GM23338 (cell line): ENCODE measurements around the gene ZNF488. TPM values are rescaled to one million over a fixed set of nuclear protein-coding genes. Genes with fewer than 3 reads are reported as not detected.

Source experiments
- ATAC-seq: fragments of 200-7000 bp; cut with Tn5 transposase; 3 replicates; pipeline ENCODE4 v1.9.1; 2020
- DNase-seq: peaks from one replicate; pipeline ENCODE4 v3.0.0-alpha.2; 2015; ENCODE audit warnings: low spot score
- H2AFZ ChIP-seq: fragments of 200-600 bp; sonication (generic); 2 replicates; pipeline ENCODE4 v1.8.0; 2016; ENCODE audit warnings: antibody characterized with exemption, mild to moderate bottlenecking, moderate library complexity
- H3F3A ChIP-seq: fragments of 200-600 bp; sonication (generic); replicated peaks from 2 replicates; pipeline ENCODE4 v1.8.0; 2017; ENCODE audit warnings: antibody characterized with exemption, mixed run types, low read depth
- H3K27ac ChIP-seq: fragments of 200-600 bp; sonication (generic); 2 replicates; pipeline ENCODE4 v1.6.1; 2016; ENCODE audit warnings: low read depth
- H3K27me3 ChIP-seq: fragments of 200-600 bp; sonication (generic); 2 replicates; pipeline ENCODE4 v1.8.0; 2016; ENCODE audit warnings: mild to moderate bottlenecking, mixed run types, moderate library complexity; ENCODE audit not compliant: insufficient read depth
- H3K36me3 ChIP-seq: fragments of 200-600 bp; sonication (generic); 2 replicates; pipeline ENCODE4 v1.8.0; 2016; ENCODE audit warnings: mild to moderate bottlenecking; ENCODE audit not compliant: insufficient read depth
- H3K4me1 ChIP-seq: fragments of 200-600 bp; sonication (generic); 2 replicates; pipeline ENCODE4 v1.8.0; 2016; ENCODE audit warnings: mild to moderate bottlenecking, moderate library complexity; ENCODE audit not compliant: insufficient read depth
- H3K4me2 ChIP-seq: fragments of 200-600 bp; sonication (generic); 2 replicates; pipeline ENCODE4 v1.7.1; 2017; ENCODE audit warnings: mixed run types
- H3K4me3 ChIP-seq: fragments of 200-600 bp; sonication (generic); 2 replicates; pipeline ENCODE4 v1.6.1; 2016; ENCODE audit warnings: mixed run types
- H3K79me2 ChIP-seq: fragments of 200-600 bp; sonication (generic); replicated peaks from 2 replicates; pipeline ENCODE4 v1.8.0; 2017; ENCODE audit warnings: mild to moderate bottlenecking; ENCODE audit not compliant: insufficient read depth
- H3K9me2 ChIP-seq: fragments of 200-600 bp; sonication (generic); 2 replicates; pipeline ENCODE4 v1.8.0; 2017; ENCODE audit not compliant: insufficient read depth
- H4K20me1 ChIP-seq: fragments of 200-600 bp; sonication (generic); replicated peaks from 2 replicates; pipeline ENCODE4 v1.8.0; 2017; ENCODE audit warnings: mild to moderate bottlenecking; ENCODE audit not compliant: insufficient read depth
- H3K27ac Mint-ChIP-seq: 2 replicates; pipeline ENCODE4 v1.8.0; 2020; ENCODE audit warnings: inconsistent platforms, mild to moderate bottlenecking, moderate library complexity, mixed read lengths
- H3K27me3 Mint-ChIP-seq: 3 replicates; pipeline ENCODE4 v1.8.0; 2022; ENCODE audit warnings: low read depth, mild to moderate bottlenecking, moderate library complexity, mixed read lengths, inconsistent platforms; ENCODE audit not compliant: insufficient read depth, poor library complexity
- H3K36me3 Mint-ChIP-seq: 3 replicates; pipeline ENCODE4 v1.8.0; 2021; ENCODE audit warnings: low read depth, mild to moderate bottlenecking, inconsistent platforms, moderate library complexity, mixed read lengths
- H3K4me1 Mint-ChIP-seq: 3 replicates; pipeline ENCODE4 v1.8.0; 2020; ENCODE audit warnings: mild to moderate bottlenecking, inconsistent platforms, mixed read lengths
- H3K4me3 Mint-ChIP-seq: 3 replicates; pipeline ENCODE4 v1.8.0; 2021; ENCODE audit warnings: moderate library complexity, mild to moderate bottlenecking, inconsistent platforms, mixed read lengths
- H3K9me3 Mint-ChIP-seq: 3 replicates; pipeline ENCODE4 v1.8.0; 2020; ENCODE audit warnings: moderate library complexity, mild to moderate bottlenecking, inconsistent platforms, mixed read lengths
- CREB1 ChIP-seq: fragments of 250-450 bp; sonication (Bioruptor Pico); IDR thresholded peaks from 2 replicates; pipeline ENCODE4 v1.5.0; 2020; ENCODE audit warnings: low read depth, mild to moderate bottlenecking, moderate library complexity
- CTCF ChIP-seq, 2 experiments: fragments of 200-600 bp in 1 of 2; sonication (generic) in 1 of 2; conservative IDR thresholded peaks; 2 replicates each; pipeline versions ENCODE4 v1.5.1 to v1.6.1; 2016 to 2017; ENCODE audit warnings: antibody characterized with exemption in 2 of 2, low read depth in 2 of 2, mild to moderate bottlenecking in 2 of 2, moderate library complexity in 1 of 2
- ETS1 ChIP-seq: IDR thresholded peaks from 2 replicates; pipeline ENCODE4 v1.6.1; 2016; ENCODE audit warnings: antibody characterized with exemption
- EZH2phosphoT487 ChIP-seq: fragments of 200-600 bp; sonication (generic); IDR thresholded peaks from one replicate; pipeline ENCODE4 v1.8.1; 2018; ENCODE audit warnings: antibody characterized with exemption; ENCODE audit not compliant: unreplicated experiment
- JUNB ChIP-seq: IDR thresholded peaks from one replicate; pipeline ENCODE4 v1.6.1; 2016; ENCODE audit warnings: antibody characterized with exemption; ENCODE audit not compliant: unreplicated experiment
- POLR2AphosphoS5 ChIP-seq: IDR thresholded peaks from 2 replicates; pipeline ENCODE4 v1.6.1; 2016; ENCODE audit warnings: antibody characterized with exemption, low read depth
- STAT1 ChIP-seq: IDR thresholded peaks from one replicate; pipeline ENCODE4 v1.6.1; 2016; ENCODE audit warnings: antibody characterized with exemption; ENCODE audit not compliant: unreplicated experiment
- polyA plus RNA-seq: library from polyadenylated mRNA; unstranded; fragments of >200 nt; fragmentation: Nextera tagmentation; extraction: Ambion mirVana; gene quantifications from 2 replicates; pipeline ENCODE4 v1.2.1, GENCODE V29; 2016
- total RNA-seq: library from RNA; depleted of rRNA; stranded (reverse); fragments of >200 nt; shearing (Covaris generic); gene quantifications from 2 replicates; pipeline ENCODE4 v1.2.3, GENCODE V29; 2014
- TF ChIP-seq, protein P1 (sequence below): fragments of 250-450 bp; sonication (Bioruptor Pico); IDR thresholded peaks from 2 replicates; pipeline ENCODE4 v1.5.0; 2020; ENCODE audit warnings: mild to moderate bottlenecking, moderate library complexity

ZNF488 gene
- total and polyA plus RNA-seq, 2 experiments from 2014 or later: 2.5 to 5.2 TPM

DNA sequence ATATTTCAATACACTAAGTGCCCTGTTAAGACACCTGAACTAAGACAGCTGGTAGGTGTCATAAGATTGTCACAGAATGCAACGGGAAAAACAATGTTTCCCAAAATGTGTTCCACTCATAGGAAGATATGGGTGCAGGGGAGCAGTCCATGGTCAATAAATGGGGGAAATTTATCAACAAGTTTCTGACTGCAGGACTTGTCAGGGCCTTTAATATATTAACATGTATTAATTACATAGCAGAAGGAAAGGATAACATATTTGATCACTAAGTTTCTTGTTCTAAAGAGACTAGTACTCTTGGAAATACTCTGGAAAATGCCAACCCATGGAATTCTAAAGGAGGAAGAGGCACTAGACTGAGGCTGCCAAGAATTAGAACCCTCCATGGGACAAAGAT, 29.2 kb downstream of the ZNF488 start:
- no peaks in the 10 kb centered on the region for H3K27me3 ChIP-seq
- no peak for TF ChIP-seq JUNB
- TF ChIP-seq POLR2AphosphoS5: no peak
- no peak for TF ChIP-seq STAT1
- H3K9me2 ChIP-seq: no peaks in the 10 kb centered on the region
- H4K20me1 ChIP-seq: no peaks in the 10 kb centered on the region
- Mint-ChIP-seq H3K9me3 (no peaks in the 10 kb centered on the region), H3K27ac (no peak overlapping the region), H3K36me3 (no peaks in the 10 kb centered on the region), H3K4me3 (no peak overlapping the region), H3K4me1 (no peaks in the 10 kb centered on the region), H3K27me3 (peaks cover 8% of the 10 kb centered on the region)
- ATAC-seq (no peak), DNase-seq (no peak)
- no peaks in the 10 kb centered on the region for H3K79me2 ChIP-seq
- H3K4me2 ChIP-seq: no peak overlapping the region
- no peaks in the 10 kb centered on the region for H3K4me1 ChIP-seq
- H3K4me3 ChIP-seq: no peak overlapping the region
- H3K27ac ChIP-seq: no peak overlapping the region
- no peaks in the 10 kb centered on the region for H3F3A ChIP-seq
- no peak overlapping the region for H2AFZ ChIP-seq
- H3K36me3 ChIP-seq: no peaks in the 10 kb centered on the region

DNA sequence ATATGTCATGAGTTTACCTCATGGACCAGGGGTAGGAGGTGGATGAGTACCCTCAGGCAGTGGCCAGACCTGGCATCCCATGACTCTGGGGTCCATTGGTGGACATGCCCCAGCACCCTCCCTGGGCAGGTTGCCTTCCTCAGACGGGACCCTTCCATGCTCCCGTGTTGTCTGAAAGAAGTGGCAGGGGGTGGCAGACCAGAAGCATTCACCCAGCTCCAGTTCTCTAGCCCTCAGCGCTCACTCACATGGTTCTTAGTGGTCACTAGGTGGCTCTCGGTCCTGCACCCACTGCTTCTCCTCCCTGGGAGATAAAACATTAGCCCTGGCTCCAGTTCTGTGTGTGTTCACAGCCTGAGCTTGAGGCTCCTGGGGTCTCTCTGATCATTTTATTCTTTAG, 29.9 kb downstream of the ZNF488 start:
- no peaks in the 10 kb centered on the region for H3K4me1 Mint-ChIP-seq
- ATAC-seq (peak; percentile 39; the same call in 2 of the 3 replicates), DNase-seq (no peak)
- H3K4me3 Mint-ChIP-seq: no peak overlapping the region
- Histone ChIP-seq H3K27me3 (no peaks in the 10 kb centered on the region), H3K27ac (no peak overlapping the region), H3K4me3 (no peak overlapping the region), H2AFZ (no peak overlapping the region), H3F3A (no peaks in the 10 kb centered on the region), H3K9me2 (no peaks in the 10 kb centered on the region), H3K79me2 (no peaks in the 10 kb centered on the region), H3K4me2 (no peak overlapping the region), H4K20me1 (no peaks in the 10 kb centered on the region), H3K4me1 (no peaks in the 10 kb centered on the region), H3K36me3 (no peaks in the 10 kb centered on the region)
- peaks cover 8% of the 10 kb centered on the region for H3K27me3 Mint-ChIP-seq
- TF ChIP-seq EZH2phosphoT487 (no peak), ETS1 (no peak), CTCF (conservative IDR thresholded peaks at IDR 0.05; ENCODE audit: low read depth in 2 of 2) (peak in 1 of 2 experiments; percentile 45; a peak in 2 of 4 replicates), CREB1 (CRISPR knock-in tag) (no peak)
- TF ChIP-seq, protein P1, sequence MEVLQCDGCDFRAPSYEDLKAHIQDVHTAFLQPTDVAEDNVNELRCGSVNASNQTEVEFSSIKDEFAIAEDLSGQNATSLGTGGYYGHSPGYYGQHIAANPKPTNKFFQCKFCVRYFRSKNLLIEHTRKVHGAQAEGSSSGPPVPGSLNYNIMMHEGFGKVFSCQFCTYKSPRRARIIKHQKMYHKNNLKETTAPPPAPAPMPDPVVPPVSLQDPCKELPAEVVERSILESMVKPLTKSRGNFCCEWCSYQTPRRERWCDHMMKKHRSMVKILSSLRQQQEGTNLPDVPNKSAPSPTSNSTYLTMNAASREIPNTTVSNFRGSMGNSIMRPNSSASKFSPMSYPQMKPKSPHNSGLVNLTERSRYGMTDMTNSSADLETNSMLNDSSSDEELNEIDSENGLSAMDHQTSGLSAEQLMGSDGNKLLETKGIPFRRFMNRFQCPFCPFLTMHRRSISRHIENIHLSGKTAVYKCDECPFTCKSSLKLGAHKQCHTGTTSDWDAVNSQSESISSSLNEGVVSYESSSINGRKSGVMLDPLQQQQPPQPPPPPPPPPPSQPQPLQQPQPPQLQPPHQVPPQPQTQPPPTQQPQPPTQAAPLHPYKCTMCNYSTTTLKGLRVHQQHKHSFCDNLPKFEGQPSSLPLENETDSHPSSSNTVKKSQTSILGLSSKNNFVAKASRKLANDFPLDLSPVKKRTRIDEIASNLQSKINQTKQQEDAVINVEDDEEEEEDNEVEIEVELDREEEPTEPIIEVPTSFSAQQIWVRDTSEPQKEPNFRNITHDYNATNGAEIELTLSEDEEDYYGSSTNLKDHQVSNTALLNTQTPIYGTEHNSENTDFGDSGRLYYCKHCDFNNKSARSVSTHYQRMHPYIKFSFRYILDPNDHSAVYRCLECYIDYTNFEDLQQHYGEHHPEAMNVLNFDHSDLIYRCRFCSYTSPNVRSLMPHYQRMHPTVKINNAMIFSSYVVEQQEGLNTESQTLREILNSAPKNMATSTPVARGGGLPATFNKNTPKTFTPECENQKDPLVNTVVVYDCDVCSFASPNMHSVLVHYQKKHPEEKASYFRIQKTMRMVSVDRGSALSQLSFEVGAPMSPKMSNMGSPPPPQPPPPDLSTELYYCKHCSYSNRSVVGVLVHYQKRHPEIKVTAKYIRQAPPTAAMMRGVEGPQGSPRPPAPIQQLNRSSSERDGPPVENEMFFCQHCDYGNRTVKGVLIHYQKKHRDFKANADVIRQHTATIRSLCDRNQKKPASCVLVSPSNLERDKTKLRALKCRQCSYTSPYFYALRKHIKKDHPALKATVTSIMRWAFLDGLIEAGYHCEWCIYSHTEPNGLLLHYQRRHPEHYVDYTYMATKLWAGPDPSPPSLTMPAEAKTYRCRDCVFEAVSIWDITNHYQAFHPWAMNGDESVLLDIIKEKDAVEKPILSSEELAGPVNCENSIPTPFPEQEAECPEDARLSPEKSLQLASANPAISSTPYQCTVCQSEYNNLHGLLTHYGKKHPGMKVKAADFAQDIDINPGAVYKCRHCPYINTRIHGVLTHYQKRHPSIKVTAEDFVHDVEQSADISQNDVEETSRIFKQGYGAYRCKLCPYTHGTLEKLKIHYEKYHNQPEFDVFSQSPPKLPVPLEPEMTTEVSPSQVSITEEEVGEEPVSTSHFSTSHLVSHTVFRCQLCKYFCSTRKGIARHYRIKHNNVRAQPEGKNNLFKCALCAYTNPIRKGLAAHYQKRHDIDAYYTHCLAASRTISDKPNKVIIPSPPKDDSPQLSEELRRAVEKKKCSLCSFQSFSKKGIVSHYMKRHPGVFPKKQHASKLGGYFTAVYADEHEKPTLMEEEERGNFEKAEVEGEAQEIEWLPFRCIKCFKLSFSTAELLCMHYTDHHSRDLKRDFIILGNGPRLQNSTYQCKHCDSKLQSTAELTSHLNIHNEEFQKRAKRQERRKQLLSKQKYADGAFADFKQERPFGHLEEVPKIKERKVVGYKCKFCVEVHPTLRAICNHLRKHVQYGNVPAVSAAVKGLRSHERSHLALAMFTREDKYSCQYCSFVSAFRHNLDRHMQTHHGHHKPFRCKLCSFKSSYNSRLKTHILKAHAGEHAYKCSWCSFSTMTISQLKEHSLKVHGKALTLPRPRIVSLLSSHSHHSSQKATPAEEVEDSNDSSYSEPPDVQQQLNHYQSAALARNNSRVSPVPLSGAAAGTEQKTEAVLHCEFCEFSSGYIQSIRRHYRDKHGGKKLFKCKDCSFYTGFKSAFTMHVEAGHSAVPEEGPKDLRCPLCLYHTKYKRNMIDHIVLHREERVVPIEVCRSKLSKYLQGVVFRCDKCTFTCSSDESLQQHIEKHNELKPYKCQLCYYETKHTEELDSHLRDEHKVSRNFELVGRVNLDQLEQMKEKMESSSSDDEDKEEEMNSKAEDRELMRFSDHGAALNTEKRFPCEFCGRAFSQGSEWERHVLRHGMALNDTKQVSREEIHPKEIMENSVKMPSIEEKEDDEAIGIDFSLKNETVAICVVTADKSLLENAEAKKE (CRISPR knock-in tag): no peak
- no peaks in the 10 kb centered on the region for H3K36me3 Mint-ChIP-seq
- no peaks in the 10 kb centered on the region for H3K9me3 Mint-ChIP-seq
- no peak overlapping the region for H3K27ac Mint-ChIP-seq
